Right hindlimb (tissue), 1 donor: ENCODE results near the gene PEA15.

ENCODE experiments used
- DNase-seq: peaks from one replicate; pipeline ENCODE4 v3.0.0-alpha.2; 2018

The PEA15 gene

DNA sequence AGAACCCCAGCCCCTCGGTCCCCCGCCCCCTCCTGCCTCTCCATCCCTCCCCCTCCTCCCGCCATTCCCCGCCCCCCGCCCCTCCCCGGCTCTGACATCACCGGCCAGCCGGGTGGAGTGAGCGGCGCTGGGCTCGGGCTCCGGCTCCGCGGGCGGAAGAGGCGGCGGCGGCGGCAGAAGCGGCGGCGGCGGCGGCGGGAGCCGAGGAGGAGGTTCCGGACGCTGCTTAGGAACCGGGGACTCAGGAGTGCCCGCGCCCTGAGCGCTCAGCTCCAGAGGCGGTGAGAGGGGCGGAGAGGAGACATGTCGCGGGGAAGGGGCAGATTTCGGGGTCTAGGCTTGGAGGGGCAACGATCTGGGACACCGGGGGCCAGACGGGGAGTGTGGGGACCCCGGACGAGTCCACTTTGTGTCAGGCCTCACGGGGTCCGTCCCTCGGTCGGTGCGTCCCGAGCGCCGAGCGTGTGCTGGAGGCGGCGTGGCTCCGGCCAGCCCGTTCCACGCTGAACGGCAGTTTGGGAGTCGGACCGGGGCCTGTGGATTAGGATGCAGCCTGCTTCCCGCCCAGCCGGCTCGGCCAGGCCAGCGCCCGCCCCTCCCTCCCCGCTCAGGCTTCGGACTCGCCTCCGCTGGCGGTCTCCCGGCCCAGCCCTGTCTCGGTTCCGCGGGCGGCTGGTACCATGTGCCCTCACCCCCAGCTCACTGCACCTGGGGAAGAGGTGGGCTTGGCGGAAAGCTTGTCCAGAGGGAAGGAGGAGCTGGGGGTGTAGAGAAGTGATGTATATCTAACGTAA is at the start of gene PEA15:
Gene PEA15 (plus strand): TSS at position 143 of the 794 bp plus-strand sequence. CDS start 6,161 bp downstream, outside the sequence.
- DNase-seq: peak; percentile 90

DNA sequence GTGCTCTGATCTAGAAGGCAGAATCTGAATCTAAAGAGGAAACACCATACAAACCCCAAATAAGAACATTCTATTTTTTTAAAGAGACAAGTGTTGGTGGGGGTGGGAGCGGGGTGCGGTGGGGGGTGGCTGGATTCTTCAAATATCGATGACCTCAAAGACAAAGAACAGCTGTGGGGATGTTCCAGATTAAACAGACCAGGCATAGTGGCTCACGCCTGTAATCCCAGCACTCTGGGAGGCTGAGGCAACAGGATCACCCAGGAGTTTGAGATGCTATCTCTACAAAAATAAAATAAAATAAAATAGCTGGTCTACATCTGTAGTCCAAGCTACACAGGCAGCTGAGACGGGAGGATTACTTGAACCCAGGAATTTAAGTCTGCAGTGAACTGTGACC is 48.8 kb upstream of the PEA15 start:
- DNase-seq: no peak

- DNase-seq: no peak
Measured at GRCh38 chr1:160157174-160157573, 48.0 kb upstream of the PEA15 start.

GRCh38 chr1:160158031-160158430 is 47.2 kb upstream of the PEA15 start:
- no peak for DNase-seq

DNA sequence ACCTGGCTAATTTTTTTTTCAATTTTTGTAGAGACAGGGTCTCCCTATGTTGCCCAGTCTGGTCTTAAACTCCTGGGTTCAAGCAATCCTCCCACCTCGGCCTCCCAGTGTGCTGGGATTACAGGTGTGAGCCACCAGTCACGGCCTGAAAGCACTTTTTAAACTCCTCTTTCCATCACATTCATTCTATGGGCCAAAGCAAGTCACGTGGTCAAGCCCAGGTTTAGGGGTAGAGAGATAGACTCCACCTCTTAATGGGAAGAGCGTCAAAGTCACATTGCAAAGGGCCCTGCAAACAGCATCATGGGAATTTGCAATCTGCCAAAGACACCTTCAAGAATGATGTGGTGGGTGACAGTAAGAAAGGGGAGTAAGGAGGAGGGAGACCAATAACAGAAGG is 46.6 kb upstream of the PEA15 start:
- DNase-seq: no peak

- no peak for DNase-seq
Measured at GRCh38 chr1:160159846-160160245, 45.3 kb upstream of the PEA15 start.

DNA sequence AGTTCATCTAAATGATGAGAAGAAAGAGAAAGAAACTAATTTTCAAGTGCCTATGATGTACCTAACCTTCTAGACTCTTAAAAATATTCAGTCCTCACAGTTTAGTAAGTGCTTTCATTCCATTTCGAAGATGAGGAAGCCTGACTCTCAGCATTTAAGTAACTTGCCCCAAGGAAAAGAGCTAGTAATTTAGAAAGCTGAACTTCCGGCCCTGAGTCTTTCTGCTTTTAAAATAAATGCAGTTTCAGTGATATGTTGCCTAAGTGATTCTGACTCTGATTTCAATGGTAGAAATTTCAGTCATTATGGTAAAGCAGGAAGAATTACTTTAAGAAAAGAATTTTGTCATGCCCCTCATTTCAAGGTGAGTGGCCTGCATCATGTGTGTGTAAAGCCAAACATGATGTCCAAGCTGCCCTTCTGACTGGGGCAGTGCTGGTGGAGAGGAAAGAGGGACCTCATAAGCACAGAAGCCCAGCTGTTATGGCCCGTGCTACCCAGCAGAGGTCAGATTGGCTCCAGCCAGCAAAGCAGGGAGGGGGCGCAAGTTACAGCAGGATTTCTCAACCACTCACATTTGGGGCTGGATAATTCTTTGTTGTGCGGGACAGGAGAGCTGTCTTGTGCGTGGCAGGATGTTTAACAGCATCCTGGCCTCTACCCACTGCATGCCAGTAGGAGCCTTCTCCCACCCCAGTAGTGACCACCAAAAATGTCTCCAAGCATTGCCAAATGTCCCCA is 43.0 kb upstream of the PEA15 start:
- DNase-seq: peak; percentile 35

- DNase-seq: no peak
Measured at GRCh38 chr1:160162931-160163330, 42.3 kb upstream of the PEA15 start.

DNA sequence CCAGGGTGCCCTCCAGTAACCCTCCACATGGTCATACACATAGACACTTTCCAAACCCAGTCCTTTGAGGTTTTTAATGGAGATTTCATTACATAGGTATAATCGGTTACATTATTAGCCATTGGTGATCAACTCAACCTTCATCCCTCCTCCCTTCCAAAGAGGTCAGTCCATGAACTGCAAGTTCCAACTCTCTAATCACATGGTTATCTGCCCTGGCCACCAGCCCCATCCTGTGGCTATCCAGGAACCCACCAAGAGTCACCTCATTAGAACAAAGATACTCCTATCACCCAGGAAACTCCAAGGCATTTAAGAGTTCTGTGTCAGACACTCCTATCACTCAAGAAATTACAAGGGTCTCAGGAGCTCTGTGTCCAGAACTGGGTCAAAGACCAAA is 41.6 kb upstream of the PEA15 start:
- no peak for DNase-seq

- no peak for DNase-seq
Measured at GRCh38 chr1:160164121-160164520, 41.1 kb upstream of the PEA15 start.

DNA sequence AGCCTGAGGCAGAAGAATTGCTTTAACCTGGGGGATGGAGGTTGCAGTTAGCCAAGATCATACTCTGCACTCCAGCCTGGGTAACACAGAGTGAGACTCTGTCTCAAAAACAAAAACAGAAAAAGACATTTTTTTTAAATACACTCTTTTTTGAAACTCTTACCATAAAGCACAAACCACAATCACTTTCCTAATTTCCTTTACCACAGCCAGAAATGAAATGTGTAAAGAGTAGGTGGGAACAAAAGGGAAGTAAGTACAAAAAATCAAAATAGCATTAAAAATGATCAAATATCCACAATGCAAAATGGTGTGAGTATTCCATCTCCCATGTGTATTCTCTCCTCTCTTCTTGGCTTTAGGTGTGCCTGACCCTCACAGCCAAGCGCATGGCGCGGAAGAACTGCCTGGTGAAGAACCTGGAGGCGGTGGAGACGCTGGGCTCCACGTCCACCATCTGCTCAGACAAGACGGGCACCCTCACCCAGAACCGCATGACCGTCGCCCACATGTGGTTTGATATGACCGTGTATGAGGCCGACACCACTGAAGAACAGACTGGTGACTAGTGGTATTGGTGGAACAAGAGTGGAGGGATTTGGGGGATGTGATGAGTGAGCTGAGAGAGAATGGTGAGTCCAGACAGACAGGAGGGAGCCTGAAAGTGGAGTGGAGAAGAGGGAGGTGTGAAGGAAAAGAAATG is 38.9 kb upstream of the PEA15 start:
- no peak for DNase-seq

DNA sequence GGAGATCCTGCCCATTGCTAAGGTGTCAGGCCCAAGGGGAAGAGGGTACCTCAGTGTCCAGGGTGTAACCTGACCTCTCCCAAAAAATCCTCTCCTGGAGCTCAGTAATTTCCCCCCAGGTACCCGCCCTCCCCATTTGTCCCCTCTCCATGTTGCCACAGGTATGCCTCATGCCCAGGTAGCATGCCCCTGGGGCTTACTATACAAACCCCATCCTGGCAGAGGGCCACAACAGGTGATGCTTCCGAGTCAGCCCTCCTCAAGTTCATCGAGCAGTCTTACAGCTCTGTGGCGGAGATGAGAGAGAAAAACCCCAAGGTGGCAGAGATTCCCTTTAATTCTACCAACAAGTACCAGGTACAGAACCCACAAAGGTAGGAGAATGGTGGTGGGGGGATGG is 38.1 kb upstream of the PEA15 start:
- DNase-seq: no peak

- DNase-seq: no peak
Measured at GRCh38 chr1:160167580-160167979, 37.6 kb upstream of the PEA15 start.

DNA sequence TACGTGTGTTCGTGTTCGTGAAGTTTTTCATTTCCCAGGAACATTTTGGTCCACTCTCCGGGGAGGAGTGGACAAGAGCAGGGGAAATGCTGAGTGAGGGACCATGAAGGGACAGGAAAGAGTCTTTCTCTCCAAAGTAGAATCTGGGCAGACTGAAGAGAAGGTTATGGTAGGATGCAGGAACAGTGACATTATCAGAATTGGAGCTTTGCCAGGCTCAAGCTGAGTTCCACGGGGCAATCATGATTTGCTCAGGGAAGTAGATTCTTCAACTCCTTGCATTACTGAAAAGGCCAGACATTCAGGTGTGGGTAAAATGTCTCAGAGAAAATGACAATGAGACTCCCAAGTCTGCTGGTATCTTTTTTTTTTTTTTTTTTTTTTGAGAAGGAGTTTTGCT is 37.2 kb upstream of the PEA15 start:
- DNase-seq: no peak

DNA sequence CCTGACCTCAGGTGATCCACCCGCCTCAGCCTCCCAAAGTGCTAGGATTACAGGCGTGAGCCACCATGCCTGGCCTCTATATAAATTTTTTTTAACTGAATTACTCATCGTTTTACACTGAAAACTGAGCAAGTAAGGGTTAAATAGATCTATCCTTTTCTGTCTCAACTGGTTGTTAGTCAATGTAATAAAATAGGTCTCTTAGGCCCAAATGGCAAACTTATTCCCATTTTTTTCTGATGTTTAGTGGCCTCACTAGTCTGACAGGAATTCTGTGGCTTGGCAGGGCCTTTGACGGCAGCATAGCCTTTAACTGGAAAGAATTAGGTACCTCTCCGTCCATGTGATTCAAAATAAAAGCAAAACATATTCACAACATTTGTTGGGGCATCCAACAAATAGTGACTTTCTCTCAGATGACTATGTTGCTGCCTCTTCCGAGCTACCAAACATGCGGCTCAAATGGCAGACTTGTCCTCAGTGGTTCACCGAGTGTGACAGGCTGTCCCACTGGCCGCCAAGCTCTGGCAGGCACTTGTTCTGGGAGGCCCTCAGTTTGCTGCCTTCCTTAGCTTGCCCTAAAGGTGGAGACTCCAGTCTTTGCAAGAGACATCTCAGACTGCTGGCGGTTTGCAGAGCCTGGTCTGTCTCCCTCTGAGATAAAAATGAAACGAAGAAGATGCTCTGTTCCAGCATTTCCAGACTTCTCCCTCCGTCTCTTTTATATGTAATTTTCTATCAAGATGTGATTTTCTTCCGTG is 36.4 kb upstream of the PEA15 start:
- peak; percentile 52 for DNase-seq

GRCh38 chr1:160169553-160170399 is 35.4 kb upstream of the PEA15 start:
- DNase-seq: no peak

DNA sequence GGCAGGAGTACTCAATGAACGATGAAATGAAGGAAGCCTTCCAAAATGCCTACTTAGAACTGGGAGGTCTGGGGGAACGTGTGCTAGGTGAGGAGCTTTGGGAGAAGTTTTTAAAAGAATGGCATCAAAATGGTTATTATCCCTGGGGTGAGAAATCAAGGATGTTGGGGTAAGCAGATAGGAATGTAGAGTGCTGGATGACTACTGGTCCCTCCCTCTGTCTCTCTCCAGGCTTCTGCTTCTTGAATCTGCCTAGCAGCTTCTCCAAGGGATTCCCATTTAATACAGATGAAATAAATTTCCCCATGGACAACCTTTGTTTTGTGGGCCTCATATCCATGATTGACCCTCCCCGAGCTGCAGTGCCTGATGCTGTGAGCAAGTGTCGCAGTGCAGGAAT is 33.8 kb upstream of the PEA15 start:
- DNase-seq: no peak

- DNase-seq: no peak
Measured at GRCh38 chr1:160171980-160172379, 33.2 kb upstream of the PEA15 start.

GRCh38 chr1:160177231-160177630 is 28.0 kb upstream of the PEA15 start:
- DNase-seq: no peak

- DNase-seq: no peak
Measured at GRCh38 chr1:160177667-160178066, 27.5 kb upstream of the PEA15 start.

DNA sequence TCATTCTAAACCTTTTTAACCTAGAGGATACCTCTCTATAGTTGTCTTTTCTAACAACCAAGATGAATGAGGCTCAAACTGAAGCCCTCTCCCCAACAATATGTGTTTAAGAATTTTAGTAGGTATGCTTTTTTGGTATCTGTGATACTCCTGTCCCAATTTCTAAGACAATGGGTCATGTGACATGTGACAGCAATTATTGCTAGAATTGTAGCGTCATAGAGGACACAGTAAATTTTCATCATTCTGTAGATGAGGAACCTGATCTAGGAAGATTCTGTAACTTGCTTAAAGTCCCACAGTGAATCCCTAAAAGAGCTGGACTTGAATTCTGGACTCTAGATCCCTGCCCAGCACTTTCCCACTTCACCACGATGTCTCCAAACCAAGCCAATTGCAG is 26.5 kb upstream of the PEA15 start:
- no peak for DNase-seq

GRCh38 chr1:160179336-160179735 is 25.8 kb upstream of the PEA15 start:
- no peak for DNase-seq
